Measurements from ENCODE around the gene ELAPOR1.

DNA sequence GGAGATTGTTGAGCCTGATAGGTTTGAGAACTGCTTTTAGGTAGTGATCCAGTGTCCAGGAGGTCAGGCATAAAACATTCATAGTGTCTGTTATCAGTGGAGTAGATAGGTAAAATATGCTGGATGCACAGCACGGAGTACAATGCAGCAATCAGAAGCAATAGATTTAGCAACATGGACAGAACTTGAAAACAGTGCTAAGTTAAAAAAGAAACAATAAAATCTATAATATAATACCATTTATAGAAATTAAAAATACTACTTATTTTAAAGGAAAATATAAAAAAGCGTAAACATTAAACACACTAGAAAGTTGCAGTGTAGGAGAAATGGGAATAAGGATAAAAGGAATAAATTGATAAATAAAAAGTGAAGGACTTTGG is 34.7 kb upstream of the ELAPOR1 start:
- TF ChIP-seq EZH2 (IDR thresholded peaks at IDR 0.05; ENCODE audit: borderline replicate concordance, low read length): no peak
- TF ChIP-seq CTCF (IDR thresholded peaks at IDR 0.05; ENCODE audit: low read length): no peak
